DOHH2 (cell line): ENCODE data around the gene TDP1.

Experiments
- EZH2phosphoT487 ChIP-seq: fragments of 200-600 bp; sonication (generic); IDR thresholded peaks from 2 replicates; pipeline ENCODE4 v1.6.1; 2017; ENCODE audit warnings: borderline replicate concordance, mild to moderate bottlenecking, antibody characterized with exemption, low read length, moderate library complexity, mixed read lengths
- TF ChIP-seq, protein P1 (sequence below): fragments of 200-600 bp; sonication (generic); IDR thresholded peaks from one replicate; pipeline ENCODE4 v1.5.1; 2014; ENCODE audit warnings: antibody characterized with exemption, mild to moderate bottlenecking, low read depth, low read length; ENCODE audit not compliant: poor library complexity, severe bottlenecking

DNA sequence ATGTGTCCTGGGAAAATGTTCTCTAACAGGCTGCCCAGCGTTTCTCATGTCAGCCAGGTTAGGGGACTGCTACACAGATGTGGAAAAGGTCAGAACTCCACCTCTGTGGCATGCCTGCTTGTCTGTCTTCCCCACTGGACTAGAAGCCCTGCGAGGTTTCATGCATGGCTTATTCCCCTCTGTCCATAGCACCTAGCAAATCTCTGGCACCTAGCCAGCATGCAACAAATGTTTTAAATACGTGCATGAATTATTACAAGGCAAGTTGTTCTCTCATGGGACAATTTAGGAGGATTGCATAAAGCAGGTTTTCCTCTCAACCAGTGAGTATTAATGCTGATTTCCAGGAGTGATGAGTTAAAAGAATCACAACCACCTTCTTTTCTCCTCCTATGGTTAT lies 84.7 kb downstream of the TDP1 start:
- TF ChIP-seq, protein P1, sequence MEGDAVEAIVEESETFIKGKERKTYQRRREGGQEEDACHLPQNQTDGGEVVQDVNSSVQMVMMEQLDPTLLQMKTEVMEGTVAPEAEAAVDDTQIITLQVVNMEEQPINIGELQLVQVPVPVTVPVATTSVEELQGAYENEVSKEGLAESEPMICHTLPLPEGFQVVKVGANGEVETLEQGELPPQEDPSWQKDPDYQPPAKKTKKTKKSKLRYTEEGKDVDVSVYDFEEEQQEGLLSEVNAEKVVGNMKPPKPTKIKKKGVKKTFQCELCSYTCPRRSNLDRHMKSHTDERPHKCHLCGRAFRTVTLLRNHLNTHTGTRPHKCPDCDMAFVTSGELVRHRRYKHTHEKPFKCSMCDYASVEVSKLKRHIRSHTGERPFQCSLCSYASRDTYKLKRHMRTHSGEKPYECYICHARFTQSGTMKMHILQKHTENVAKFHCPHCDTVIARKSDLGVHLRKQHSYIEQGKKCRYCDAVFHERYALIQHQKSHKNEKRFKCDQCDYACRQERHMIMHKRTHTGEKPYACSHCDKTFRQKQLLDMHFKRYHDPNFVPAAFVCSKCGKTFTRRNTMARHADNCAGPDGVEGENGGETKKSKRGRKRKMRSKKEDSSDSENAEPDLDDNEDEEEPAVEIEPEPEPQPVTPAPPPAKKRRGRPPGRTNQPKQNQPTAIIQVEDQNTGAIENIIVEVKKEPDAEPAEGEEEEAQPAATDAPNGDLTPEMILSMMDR: no peak
- TF ChIP-seq EZH2phosphoT487: no peak
